Smooth muscle cell (in vitro differentiated cells): ENCODE results near the gene ITLN1. TPM values are rescaled to one million over a fixed set of nuclear protein-coding genes. Genes with fewer than 3 reads are reported as not detected.
"Not testable (repeated sequence)": the region's sequence is repeated elsewhere in the genome, so short reads cannot be mapped to it uniquely, and the experiment has no call there.

ENCODE experiments used
- DNase-seq: peaks from one replicate; lab custom pipeline; 2025; ENCODE audit not compliant: unreplicated experiment; lab: John Stamatoyannopoulos, UW
- H2AFZ ChIP-seq: fragments of 200-600 bp; sonication (generic); 2 replicates; pipeline ENCODE4 v1.6.0; 2016; ENCODE audit warnings: antibody characterized with exemption, low read depth, mild to moderate bottlenecking
- H3F3A ChIP-seq: fragments of 200-600 bp; sonication (generic); 2 replicates; pipeline ENCODE4 v1.6.0; 2017; ENCODE audit warnings: antibody characterized with exemption, low read depth
- H3K27ac ChIP-seq: fragments of 200-600 bp; sonication (generic); 2 replicates; pipeline ENCODE4 v1.5.1; 2016; ENCODE audit warnings: low read depth, mild to moderate bottlenecking
- H3K27me3 ChIP-seq: fragments of 200-600 bp; sonication (generic); 2 replicates; pipeline ENCODE4 v1.6.1; 2016; ENCODE audit warnings: low read depth, mild to moderate bottlenecking
- H3K36me3 ChIP-seq: fragments of 200-600 bp; sonication (generic); 2 replicates; pipeline ENCODE4 v1.5.1; 2016; ENCODE audit warnings: low read depth
- H3K4me1 ChIP-seq: fragments of 200-600 bp; sonication (generic); 2 replicates; pipeline ENCODE4 v1.5.1; 2016; ENCODE audit warnings: low read depth
- H3K4me2 ChIP-seq: fragments of 200-600 bp; sonication (generic); 2 replicates; pipeline ENCODE4 v1.6.0; 2016; ENCODE audit warnings: mild to moderate bottlenecking
- H3K4me3 ChIP-seq: fragments of 200-600 bp; sonication (generic); 2 replicates; pipeline ENCODE4 v1.5.1; 2016; ENCODE audit warnings: mild to moderate bottlenecking
- H3K79me2 ChIP-seq: fragments of 200-600 bp; sonication (generic); 2 replicates; pipeline ENCODE4 v1.6.0; 2016; ENCODE audit warnings: low read depth, mild to moderate bottlenecking
- H3K9ac ChIP-seq: fragments of 200-600 bp; sonication (generic); 2 replicates; pipeline ENCODE4 v1.6.0; 2016; ENCODE audit warnings: low read depth
- H3K9me3 ChIP-seq: fragments of 200-600 bp; sonication (generic); replicated peaks from 2 replicates; pipeline ENCODE4 v1.5.1; 2016; ENCODE audit warnings: low read depth
- H4K20me1 ChIP-seq: fragments of 200-600 bp; sonication (generic); 2 replicates; pipeline ENCODE4 v1.6.0; 2016; ENCODE audit warnings: low read depth
- WGBS: methylation state at CpG from one replicate; pipeline ENCODE4 v1.1.7; 2016; ENCODE audit warnings: low lambda C conversion rate; 5-methylcytosine and 5-hydroxymethylcytosine counted together
- polyA plus RNA-seq: library from polyadenylated mRNA; unstranded; fragments of >200 nt; fragmentation: Nextera tagmentation; extraction: Ambion mirVana; gene quantifications from 2 replicates; pipeline ENCODE4 v1.2.1, GENCODE V29; 2016
- total RNA-seq: library from RNA; depleted of rRNA; stranded (reverse); fragments of >200 nt; gene quantifications from 2 replicates; pipeline ENCODE4 v1.2.3, GENCODE V29; 2014
- TF ChIP-seq, protein P1 (sequence below): fragments of 200-600 bp; sonication (generic); IDR thresholded peaks from 2 replicates; pipeline ENCODE4 v1.5.1; 2017; ENCODE audit warnings: borderline replicate concordance, mild to moderate bottlenecking, antibody characterized with exemption; ENCODE audit not compliant: insufficient read depth, poor library complexity, severe bottlenecking

ITLN1 gene
- total and polyA plus RNA-seq, 2 experiments from 2014 or later: not detected

DNA sequence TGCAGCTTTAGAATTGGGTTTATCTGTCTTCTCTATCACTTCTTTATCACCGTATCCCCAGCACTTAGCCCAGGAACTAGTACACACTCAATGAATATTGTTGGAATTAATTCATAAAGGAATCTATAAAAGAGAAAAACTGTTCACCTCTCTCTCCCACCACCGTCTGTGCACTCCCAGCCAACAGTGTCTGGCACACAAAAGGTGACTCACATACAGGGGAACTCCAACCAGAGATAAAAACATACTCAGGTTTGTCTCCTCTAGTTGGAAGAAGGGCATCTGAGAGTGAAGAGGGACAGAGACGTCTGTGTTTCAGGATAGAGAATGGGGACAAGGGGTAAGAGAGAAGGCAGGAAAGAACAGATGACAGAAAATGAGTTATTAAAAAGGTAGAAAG is 10.0 kb downstream of the ITLN1 start:
- H3K9me3 ChIP-seq: no peaks in the 10 kb centered on the region
- H3K4me3 ChIP-seq: no peak overlapping the region
- H3K9ac ChIP-seq: no peak overlapping the region
- no peaks in the 10 kb centered on the region for H3K27me3 ChIP-seq
- H3F3A ChIP-seq: no peaks in the 10 kb centered on the region
- H3K4me1 ChIP-seq: no peaks in the 10 kb centered on the region
- DNase-seq: no peak
- no peaks in the 10 kb centered on the region for H3K79me2 ChIP-seq
- H3K4me2 ChIP-seq: no peak overlapping the region
- H3K27ac ChIP-seq: no peak overlapping the region
- H2AFZ ChIP-seq: no peak overlapping the region
- no peaks in the 10 kb centered on the region for H3K36me3 ChIP-seq
- TF ChIP-seq, protein P1, sequence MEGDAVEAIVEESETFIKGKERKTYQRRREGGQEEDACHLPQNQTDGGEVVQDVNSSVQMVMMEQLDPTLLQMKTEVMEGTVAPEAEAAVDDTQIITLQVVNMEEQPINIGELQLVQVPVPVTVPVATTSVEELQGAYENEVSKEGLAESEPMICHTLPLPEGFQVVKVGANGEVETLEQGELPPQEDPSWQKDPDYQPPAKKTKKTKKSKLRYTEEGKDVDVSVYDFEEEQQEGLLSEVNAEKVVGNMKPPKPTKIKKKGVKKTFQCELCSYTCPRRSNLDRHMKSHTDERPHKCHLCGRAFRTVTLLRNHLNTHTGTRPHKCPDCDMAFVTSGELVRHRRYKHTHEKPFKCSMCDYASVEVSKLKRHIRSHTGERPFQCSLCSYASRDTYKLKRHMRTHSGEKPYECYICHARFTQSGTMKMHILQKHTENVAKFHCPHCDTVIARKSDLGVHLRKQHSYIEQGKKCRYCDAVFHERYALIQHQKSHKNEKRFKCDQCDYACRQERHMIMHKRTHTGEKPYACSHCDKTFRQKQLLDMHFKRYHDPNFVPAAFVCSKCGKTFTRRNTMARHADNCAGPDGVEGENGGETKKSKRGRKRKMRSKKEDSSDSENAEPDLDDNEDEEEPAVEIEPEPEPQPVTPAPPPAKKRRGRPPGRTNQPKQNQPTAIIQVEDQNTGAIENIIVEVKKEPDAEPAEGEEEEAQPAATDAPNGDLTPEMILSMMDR: no peak
- WGBS: 67% methylated on average over 3 of the region's 3 CpGs
- no peaks in the 10 kb centered on the region for H4K20me1 ChIP-seq

DNA sequence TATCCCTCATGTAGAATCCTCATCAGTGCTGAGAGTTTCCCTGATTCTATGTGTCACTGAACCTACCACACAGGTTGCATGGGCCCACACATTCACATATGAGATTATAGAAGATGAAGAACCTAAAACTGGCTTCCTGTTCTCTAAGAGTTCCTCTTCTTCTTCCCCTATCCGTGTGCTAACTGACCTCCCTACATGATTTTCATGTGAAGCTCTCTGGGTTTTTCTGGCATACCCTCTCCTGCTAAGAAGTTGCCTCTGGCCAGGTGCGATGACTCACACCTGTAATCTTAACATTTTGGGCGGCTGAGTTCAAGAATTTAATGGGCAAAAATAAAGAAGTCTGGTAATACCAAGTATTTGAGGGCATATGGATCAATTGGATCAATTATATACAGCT is 16.8 kb downstream of the ITLN1 start:
- Histone ChIP-seq H3K4me3 (no peak overlapping the region), H3K27me3 (no peaks in the 10 kb centered on the region), H3K4me2 (no peak overlapping the region), H3K27ac (no peak overlapping the region), H3K4me1 (no peaks in the 10 kb centered on the region), H2AFZ (no peak overlapping the region), H3K79me2 (no peaks in the 10 kb centered on the region), H3K36me3 (no peaks in the 10 kb centered on the region), H3F3A (no peaks in the 10 kb centered on the region), H3K9ac (no peak overlapping the region), H3K9me3 (no peaks in the 10 kb centered on the region), H4K20me1 (no peaks in the 10 kb centered on the region)
- 85% methylated on average over 3 of the region's 3 CpGs for WGBS
- no peak for DNase-seq
- TF ChIP-seq, protein P1: no peak

DNA sequence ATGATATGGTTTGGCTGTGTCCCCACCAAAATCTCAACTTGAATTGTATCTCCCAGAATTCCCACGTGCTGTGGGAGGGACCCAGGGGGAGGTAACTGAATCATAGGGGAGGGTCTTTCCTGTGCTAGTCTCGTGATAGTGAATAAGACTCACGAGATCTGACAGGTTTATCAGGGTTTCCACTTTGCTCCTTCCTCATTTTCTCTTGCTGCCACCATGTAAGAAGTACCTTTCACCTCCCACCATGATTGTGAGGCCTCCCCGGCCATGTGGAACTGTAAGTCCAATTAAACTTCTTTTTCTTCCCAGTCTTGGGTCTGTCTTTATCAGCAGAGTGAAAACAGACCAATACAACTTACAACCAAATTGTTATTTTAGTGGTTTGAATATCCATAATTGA is 17.3 kb downstream of the ITLN1 start:
- not testable (repeated sequence) for H3K79me2 ChIP-seq, DNase-seq, H3K27me3 ChIP-seq, H3K36me3 ChIP-seq, H3K27ac ChIP-seq, H3F3A ChIP-seq, H3K4me2 ChIP-seq, H3K9me3 ChIP-seq, H3K9ac ChIP-seq, H3K4me1 ChIP-seq, H2AFZ ChIP-seq, H4K20me1 ChIP-seq, H3K4me3 ChIP-seq
- 75% methylated on average over 4 of the region's 4 CpGs for WGBS

DNA sequence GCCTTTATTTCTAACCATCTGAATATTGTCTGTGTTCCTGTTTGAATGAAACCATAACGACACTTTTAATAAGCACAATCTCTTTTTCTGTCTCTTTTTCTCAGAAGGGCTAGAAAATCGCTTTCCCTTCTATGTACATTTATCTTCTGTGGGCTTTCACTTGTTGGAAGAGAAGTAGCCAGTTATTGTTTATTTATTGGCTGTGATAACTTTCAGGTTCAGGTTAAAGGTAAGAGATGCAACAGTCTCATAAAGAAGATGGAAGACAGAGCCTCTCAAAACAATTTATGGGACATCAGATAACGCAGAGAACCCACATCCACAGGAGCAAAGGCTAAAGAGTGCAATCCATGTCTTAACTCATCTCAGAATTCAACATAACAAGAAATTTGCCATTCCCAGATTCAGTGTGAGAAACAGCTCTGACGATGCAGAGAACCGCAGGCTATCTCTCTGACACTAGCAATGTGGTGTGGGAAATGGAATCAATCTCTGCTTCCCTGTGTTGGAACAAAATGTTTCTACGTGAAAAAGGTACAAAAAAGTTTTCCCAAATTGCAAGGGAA is 18.2 kb downstream of the ITLN1 start:
- H2AFZ ChIP-seq: no peak overlapping the region
- no peaks in the 10 kb centered on the region for H3K79me2 ChIP-seq
- H3K4me1 ChIP-seq: no peaks in the 10 kb centered on the region
- H3K4me3 ChIP-seq: no peak overlapping the region
- TF ChIP-seq, protein P1: no peak
- no peak overlapping the region for H3K9ac ChIP-seq
- no peaks in the 10 kb centered on the region for H3K27me3 ChIP-seq
- H3K9me3 ChIP-seq: no peaks in the 10 kb centered on the region
- H3K27ac ChIP-seq: no peak overlapping the region
- H3K36me3 ChIP-seq: no peaks in the 10 kb centered on the region
- H4K20me1 ChIP-seq: no peaks in the 10 kb centered on the region
- no peak for DNase-seq
- H3F3A ChIP-seq: no peaks in the 10 kb centered on the region
- 84% methylated on average over 6 of the region's 6 CpGs for WGBS
- H3K4me2 ChIP-seq: no peak overlapping the region
